ENCODE data around the gene OST4.

The OST4 gene

GRCh38 chr2:27053321-27053720 is 18.1 kb downstream of the OST4 start:
- DNase-seq (ENCODE audit: low read depth in 2 of 2) = no peak

- no peak for DNase-seq (ENCODE audit: low read depth in 2 of 2)
Observed at GRCh38 chr2:27051902-27052645, 19.4 kb downstream of the OST4 start.

- DNase-seq (ENCODE audit: low read depth in 2 of 2) = peak; percentile 92
Observed at GRCh38 chr2:27050996-27051901, 20.2 kb downstream of the OST4 start, which contains the start of gene AGBL5. AGBL5 (plus strand) TSS chr2:27051668; CDS start chr2:27052959, 1,291 bp downstream.

- peak; percentile 89 to 92 for DNase-seq (ENCODE audit: low read depth in 2 of 2)
Observed at GRCh38 chr2:27050281-27050995, 21.0 kb downstream of the OST4 start.

- DNase-seq (ENCODE audit: low read depth in 2 of 2) = peak; percentile 47 to 66
Observed at GRCh38 chr2:27049422-27050280, 21.8 kb downstream of the OST4 start.

GRCh38 chr2:27042985-27043634 is 28.3 kb downstream of the OST4 start:
- DNase-seq (ENCODE audit: low read depth in 2 of 2) = no peak

- DNase-seq (ENCODE audit: low read depth in 2 of 2) = no peak
Observed at GRCh38 chr2:27042159-27042661, 29.2 kb downstream of the OST4 start.

GRCh38 chr2:27041752-27042151 is 29.7 kb downstream of the OST4 start:
- DNase-seq (ENCODE audit: low read depth in 2 of 2) = no peak

- no peak for DNase-seq (ENCODE audit: low read depth in 2 of 2)
Observed at GRCh38 chr2:27040282-27040681, 31.2 kb downstream of the OST4 start.

- DNase-seq (ENCODE audit: low read depth in 2 of 2) = no peak
Observed at GRCh38 chr2:27039871-27040270, 31.6 kb downstream of the OST4 start.

GRCh38 chr2:27039426-27039825 is 32.0 kb downstream of the OST4 start:
- no peak for DNase-seq (ENCODE audit: low read depth in 2 of 2)

- no peak for DNase-seq (ENCODE audit: low read depth in 2 of 2)
Observed at GRCh38 chr2:27038631-27039339, 32.7 kb downstream of the OST4 start.

GRCh38 chr2:27038012-27038411 is 33.4 kb downstream of the OST4 start:
- no peak for DNase-seq (ENCODE audit: low read depth in 2 of 2)

- no peak for DNase-seq (ENCODE audit: low read depth in 2 of 2)
Observed at GRCh38 chr2:27033253-27033852, 38.1 kb downstream of the OST4 start.

- peak; percentile 71 to 83 for DNase-seq (ENCODE audit: low read depth in 2 of 2)
Observed at GRCh38 chr2:27032495-27033252, 38.8 kb downstream of the OST4 start, which contains the start of gene TMEM214. TMEM214 (plus strand) TSS chr2:27032965; CDS start chr2:27033016, 51 bp downstream.

- DNase-seq (ENCODE audit: low read depth in 2 of 2) = no peak
Observed at GRCh38 chr2:27029051-27029450, 42.4 kb downstream of the OST4 start.

- DNase-seq (ENCODE audit: low read depth in 2 of 2) = no peak
Observed at GRCh38 chr2:27027211-27027651, 44.2 kb downstream of the OST4 start.

Measured in stimulated activated CD4-positive, alpha-beta T cell treated with anti-CD3 and anti-CD28 coated beads, Interleukin-12 subunit alpha, Interleukin-12 subunit beta, amount 100 ng/mL, for 24 hours (primary cell).